Neural cell (in vitro differentiated cells): ENCODE data around the gene MTCL1. TPM values are rescaled to one million over a fixed set of nuclear protein-coding genes. Genes with fewer than 3 reads are reported as not detected.

Experiments used
- H2AFZ ChIP-seq: fragments of 200-600, 300-800 bp; sonication (generic), shearing (Covaris generic); 2 replicates; pipeline ENCODE4 v1.6.0; 2014; ENCODE audit warnings: low read depth, mild to moderate bottlenecking, antibody characterized with exemption, low read length, moderate library complexity
- H3F3A ChIP-seq: fragments of 200-600 bp; shearing (Covaris generic); 2 replicates; pipeline ENCODE4 v1.6.1; 2016; ENCODE audit warnings: mild to moderate bottlenecking, moderate library complexity, mixed read lengths, antibody characterized with exemption, low read length; ENCODE audit not compliant: insufficient read depth, poor library complexity, severe bottlenecking
- H3K27ac ChIP-seq: fragments of 200-600, 300-800 bp; sonication (generic), shearing (Covaris generic); 2 replicates; pipeline ENCODE4 v1.5.1; 2014; ENCODE audit warnings: mild to moderate bottlenecking, low read length, moderate library complexity
- H3K27me3 ChIP-seq: fragments of 300-800, 200-600 bp; sonication (generic), shearing (Covaris generic); 2 replicates; pipeline ENCODE4 v1.6.0; 2014; ENCODE audit warnings: mild to moderate bottlenecking, low read depth, low read length, moderate library complexity; ENCODE audit not compliant: insufficient read depth
- H3K36me3 ChIP-seq: fragments of 300-800, 200-600 bp; sonication (generic), shearing (Covaris generic); 2 replicates; pipeline ENCODE4 v1.5.1; 2014; ENCODE audit warnings: mild to moderate bottlenecking, antibody characterized with exemption, low read length, moderate library complexity; ENCODE audit not compliant: insufficient read depth
- H3K4me2 ChIP-seq: fragments of 300-800, 200-600 bp; sonication (generic), shearing (Covaris generic); 2 replicates; pipeline ENCODE4 v1.6.0; 2014; ENCODE audit warnings: mild to moderate bottlenecking, low read length
- H3K4me3 ChIP-seq: fragments of 300-800, 200-600 bp; sonication (generic), shearing (Covaris generic); 2 replicates; pipeline ENCODE4 v1.5.1; 2014; ENCODE audit warnings: mild to moderate bottlenecking, low read length, moderate library complexity
- H3K79me2 ChIP-seq: fragments of 200-600 bp; shearing (Covaris generic); replicated peaks from 2 replicates; pipeline ENCODE4 v1.6.0; 2014; ENCODE audit warnings: mild to moderate bottlenecking, low read length, moderate library complexity; ENCODE audit not compliant: insufficient read depth
- H3K9ac ChIP-seq: fragments of 300-800, 200-600 bp; sonication (generic), shearing (Covaris generic); 2 replicates; pipeline ENCODE4 v1.6.1; 2016; ENCODE audit warnings: mild to moderate bottlenecking, low read length, mixed read lengths
- H3K9me2 ChIP-seq: fragments of 200-600 bp; shearing (Covaris generic); 2 replicates; pipeline ENCODE4 v1.6.1; 2016; ENCODE audit warnings: mild to moderate bottlenecking, low read length, mixed read lengths; ENCODE audit not compliant: insufficient read depth
- H3K9me3 ChIP-seq: fragments of 200-600, 300-800 bp; sonication (generic), shearing (Covaris generic); 2 replicates; pipeline ENCODE4 v1.6.1; 2016; ENCODE audit warnings: mild to moderate bottlenecking, mixed run types, low read length, moderate library complexity, mixed read lengths
- H4K20me1 ChIP-seq: fragments of 200-600 bp; shearing (Covaris generic); 2 replicates; pipeline ENCODE4 v1.6.1; 2016; ENCODE audit warnings: mild to moderate bottlenecking, mixed run types; ENCODE audit not compliant: insufficient read depth
- CTCF ChIP-seq: fragments of 450-650 bp; IDR thresholded peaks from 2 replicates; pipeline ENCODE4 v1.5.1; 2014; ENCODE audit warnings: antibody characterized with exemption, mild to moderate bottlenecking, moderate library complexity; ENCODE audit not compliant: poor library complexity, severe bottlenecking
- EP300 ChIP-seq: fragments of 450-650 bp; conservative IDR thresholded peaks from 2 replicates; pipeline ENCODE4 v1.6.1; 2014; ENCODE audit warnings: antibody characterized with exemption, mild to moderate bottlenecking, moderate library complexity; ENCODE audit not compliant: poor library complexity, severe bottlenecking
- EZH2 ChIP-seq: fragments of 200-600, 300-800 bp; shearing (Covaris generic), sonication (generic); IDR thresholded peaks from 2 replicates; pipeline ENCODE4 v1.6.1; 2014; ENCODE audit warnings: antibody characterized with exemption, low read length, borderline replicate concordance, mild to moderate bottlenecking; ENCODE audit not compliant: insufficient read depth, poor library complexity, severe bottlenecking
- MXI1 ChIP-seq: fragments of 450-650 bp; conservative IDR thresholded peaks from 2 replicates; pipeline ENCODE4 v1.6.1; 2014; ENCODE audit warnings: antibody characterized with exemption, mild to moderate bottlenecking; ENCODE audit not compliant: poor library complexity, severe bottlenecking
- POLR2AphosphoS5 ChIP-seq: IDR thresholded peaks from 2 replicates; pipeline ENCODE4 v1.6.1; 2012
- RAD21 ChIP-seq: fragments of 450-650 bp; conservative IDR thresholded peaks from 2 replicates; pipeline ENCODE4 v1.6.1; 2014; ENCODE audit warnings: antibody characterized with exemption, mild to moderate bottlenecking, moderate library complexity
- REST ChIP-seq: IDR thresholded peaks from 2 replicates; pipeline ENCODE4 v1.6.1; 2012; ENCODE audit warnings: borderline replicate concordance
- SMC3 ChIP-seq: fragments of 450-650 bp; conservative IDR thresholded peaks from 2 replicates; pipeline ENCODE4 v1.6.1; 2014; ENCODE audit warnings: antibody characterized with exemption, mild to moderate bottlenecking, moderate library complexity; ENCODE audit not compliant: poor library complexity
- TAF1 ChIP-seq: IDR thresholded peaks from 2 replicates; pipeline ENCODE4 v1.6.1; 2012; ENCODE audit warnings: low read depth
- polyA plus RNA-seq: library from polyadenylated mRNA; depleted of rRNA; stranded (reverse); fragments of >200 nt; gene quantifications from 2 replicates; pipeline ENCODE4 v1.2.3, GENCODE V29; 2014

Gene MTCL1
- polyA plus RNA-seq, 1 donor from 2014 or later = 20.8 TPM

- no peak overlapping the region for H3K4me2 ChIP-seq
- H3K9ac ChIP-seq = no peak overlapping the region
- no peak overlapping the region for H3K27ac ChIP-seq
- no peaks in the 10 kb centered on the region for H3K9me3 ChIP-seq
- H3K27me3 ChIP-seq = no peaks in the 10 kb centered on the region
- no peaks in the 10 kb centered on the region for H3K36me3 ChIP-seq
- H3F3A ChIP-seq = no peaks in the 10 kb centered on the region
- H3K79me2 ChIP-seq = no peaks in the 10 kb centered on the region
- H2AFZ ChIP-seq = no peak overlapping the region
- no peaks in the 10 kb centered on the region for H3K9me2 ChIP-seq
- no peak overlapping the region for H3K4me3 ChIP-seq
- no peaks in the 10 kb centered on the region for H4K20me1 ChIP-seq
- TF ChIP-seq MXI1 = no peak
- TF ChIP-seq SMC3 = no peak
- no peak for TF ChIP-seq EZH2
- no peak for TF ChIP-seq POLR2AphosphoS5
- TF ChIP-seq RAD21 = no peak
- no peak for TF ChIP-seq EP300
- TF ChIP-seq TAF1 = no peak
- no peak for TF ChIP-seq REST
- TF ChIP-seq CTCF = no peak
Observed at GRCh38 chr18:8689517-8689916, 15.8 kb upstream of the MTCL1 start.

GRCh38 chr18:8694891-8695290 is 10.5 kb upstream of the MTCL1 start:
- no peaks in the 10 kb centered on the region for H3K9me2 ChIP-seq

More at GRCh38 chr18:8694891-8695290, 10.5 kb upstream of the MTCL1 start:
- Histone ChIP-seq H3K27ac (no peak overlapping the region), H3K9me3 (no peaks in the 10 kb centered on the region), H3K4me2 (no peak overlapping the region), H3K27me3 (no peaks in the 10 kb centered on the region), H2AFZ (no peak overlapping the region), H3K36me3 (no peaks in the 10 kb centered on the region), H3K79me2 (no peaks in the 10 kb centered on the region), H4K20me1 (no peaks in the 10 kb centered on the region), H3K4me3 (no peak overlapping the region), H3K9ac (no peak overlapping the region), H3F3A (no peaks in the 10 kb centered on the region)
- TF ChIP-seq EP300 (no peak), TAF1 (no peak), SMC3 (no peak), EZH2 (no peak), POLR2AphosphoS5 (no peak), RAD21 (no peak), REST (no peak), CTCF (no peak), MXI1 (no peak)
